IMR-90 (cell line): ENCODE data around the gene MAG. TPM values are rescaled to one million over a fixed set of nuclear protein-coding genes. Genes with fewer than 3 reads are reported as not detected.

Experiments used
- ATAC-seq: fragments of 200-7000 bp; cut with Tn5 transposase; 2 replicates; pipeline ENCODE4 v1.9.1; 2020; ENCODE audit warnings: low read depth, mild to moderate bottlenecking, moderate library complexity
- BruUV-seq: library from RNA; stranded (reverse); fragments of 400-500 nt; replicated peaks from 2 replicates; lab custom pipeline; 2021; lab: Mats Ljungman, UMichigan
- CTCF ChIA-PET: fragments of 300-600 bp; formaldehyde crosslinking; extraction: SDS; loops from one replicate; lab custom pipeline; 2021; ENCODE audit warnings: antibody characterized with exemption; lab: Yijun Ruan, JAX
- POLR2A ChIA-PET: fragments of 300-600 bp; sonication (Branson Sonifier 250); formaldehyde crosslinking; loops from one replicate; lab custom pipeline; 2022; ENCODE audit warnings: antibody characterized with exemption; ENCODE audit not compliant: unreplicated experiment; lab: Charles Lee
- DNase-seq: peaks from one replicate; pipeline ENCODE4 v3.0.0; 2013
- H2AFZ ChIP-seq: replicated peaks from 2 replicates; pipeline ENCODE3; 2013; ENCODE audit warnings: low read length, mild to moderate bottlenecking; ENCODE audit not compliant: poor library complexity
- H2AK5ac ChIP-seq: 2 replicates; pipeline ENCODE4 v1.6.1; 2013; ENCODE audit warnings: low read depth, low read length, inconsistent platforms
- H2AK9ac ChIP-seq: replicated peaks from 2 replicates; pipeline ENCODE3; 2013; ENCODE audit warnings: mild to moderate bottlenecking, low read depth, low read length, moderate library complexity; ENCODE audit not compliant: poor library complexity
- H2BK120ac ChIP-seq: 2 replicates; pipeline ENCODE4 v1.6.1; 2013; ENCODE audit warnings: low read depth, low read length, inconsistent platforms
- H2BK15ac ChIP-seq: 3 replicates; pipeline ENCODE4 v1.6.1; 2013; ENCODE audit warnings: low read depth, low read length, inconsistent platforms
- H2BK20ac ChIP-seq: 2 replicates; pipeline ENCODE4 v1.6.1; 2013; ENCODE audit warnings: low read depth, mild to moderate bottlenecking, inconsistent platforms, low read length, moderate library complexity
- H2BK5ac ChIP-seq: 2 replicates; pipeline ENCODE4 v1.6.1; 2013; ENCODE audit warnings: mild to moderate bottlenecking, low read depth, low read length, inconsistent platforms; ENCODE audit not compliant: poor library complexity, severe bottlenecking
- H3K14ac ChIP-seq: replicated peaks from 2 replicates; pipeline ENCODE4 v1.6.1; 2013; ENCODE audit warnings: low read depth, low read length, inconsistent platforms
- H3K18ac ChIP-seq: 2 replicates; pipeline ENCODE4 v1.6.1; 2013; ENCODE audit warnings: low read depth, low read length, control low read depth
- H3K23ac ChIP-seq: 2 replicates; pipeline ENCODE4 v1.6.1; 2013; ENCODE audit warnings: low read depth, low read length, inconsistent platforms
- H3K27ac ChIP-seq: 2 replicates; pipeline ENCODE4 v1.5.1; 2013; ENCODE audit warnings: mild to moderate bottlenecking, control low read depth, low read length; ENCODE audit not compliant: insufficient read depth
- H3K27me3 ChIP-seq: 2 replicates; pipeline ENCODE4 v1.6.1; 2013; ENCODE audit warnings: low read length; ENCODE audit not compliant: control insufficient read depth, insufficient read depth
- H3K36me3 ChIP-seq: 2 replicates; pipeline ENCODE4 v1.6.1; 2013; ENCODE audit warnings: low read length, mixed read lengths; ENCODE audit not compliant: control insufficient read depth, insufficient read depth
- H3K4ac ChIP-seq: 2 replicates; pipeline ENCODE4 v1.6.1; 2013; ENCODE audit warnings: low read depth, low read length, inconsistent platforms
- H3K4me1 ChIP-seq: 2 replicates; pipeline ENCODE4 v1.6.1; 2013; ENCODE audit warnings: low read length, mixed read lengths; ENCODE audit not compliant: control insufficient read depth, insufficient read depth
- H3K4me2 ChIP-seq: 2 replicates; pipeline ENCODE4 v1.6.1; 2013; ENCODE audit warnings: low read depth, mild to moderate bottlenecking, control low read depth, low read length, moderate library complexity
- H3K4me3 ChIP-seq: 2 replicates; pipeline ENCODE4 v1.5.1; 2013; ENCODE audit warnings: low read depth, mild to moderate bottlenecking, control low read depth, low read length, moderate library complexity; ENCODE audit not compliant: insufficient read depth
- H3K56ac ChIP-seq: 2 replicates; pipeline ENCODE4 v1.6.1; 2013; ENCODE audit warnings: low read length, inconsistent platforms; ENCODE audit not compliant: insufficient read depth; ENCODE audit errors: extremely low read depth
- H3K79me1 ChIP-seq, 2 experiments: 2 replicates each; pipeline ENCODE4 v1.6.1; 2013; ENCODE audit warnings: low read length in 2 of 2, inconsistent platforms in 1 of 2, low read depth in 1 of 2
- H3K9ac ChIP-seq: 2 replicates; pipeline ENCODE4 v1.6.1; 2013; ENCODE audit warnings: low read depth, low read length, control low read depth
- H3K9me1 ChIP-seq: 2 replicates; pipeline ENCODE4 v1.6.1; 2013; ENCODE audit warnings: low read length, inconsistent platforms; ENCODE audit not compliant: insufficient read depth
- H3K9me3 ChIP-seq: 2 replicates; pipeline ENCODE4 v1.6.1; 2013; ENCODE audit warnings: low read length; ENCODE audit not compliant: control insufficient read depth, insufficient read depth
- H4K20me1 ChIP-seq: 2 replicates; pipeline ENCODE4 v1.6.1; 2013; ENCODE audit warnings: low read length, inconsistent platforms; ENCODE audit not compliant: insufficient read depth
- H4K5ac ChIP-seq: 2 replicates; pipeline ENCODE4 v1.6.1; 2013; ENCODE audit warnings: mild to moderate bottlenecking, low read depth, low read length, control low read depth
- H4K8ac ChIP-seq, 2 experiments: 2 replicates each; pipeline ENCODE4 v1.6.1; 2013; ENCODE audit warnings: low read depth in 2 of 2, low read length in 2 of 2, control low read depth in 1 of 2, inconsistent platforms in 1 of 2
- H4K91ac ChIP-seq: 2 replicates; pipeline ENCODE4 v1.6.1; 2013; ENCODE audit warnings: low read depth, low read length, inconsistent platforms; ENCODE audit not compliant: insufficient read depth
- BHLHE40 ChIP-seq: fragments of 150-350 bp; IDR thresholded peaks from 2 replicates; pipeline ENCODE4 v1.6.1; 2016; ENCODE audit warnings: mild to moderate bottlenecking, low read depth, low read length
- CEBPB ChIP-seq: IDR thresholded peaks from 2 replicates; pipeline ENCODE4 v1.6.1; 2012; ENCODE audit warnings: low read depth, low read length, improper control_type of control experiment
- CHD1 ChIP-seq: IDR thresholded peaks from 2 replicates; pipeline ENCODE4 v1.6.1; 2012; ENCODE audit warnings: low read depth, low read length, improper control_type of control experiment
- FOS ChIP-seq: fragments of 150-350 bp; IDR thresholded peaks from 2 replicates; pipeline ENCODE4 v1.6.1; 2016; ENCODE audit warnings: low read depth, low read length
- MAFK ChIP-seq: IDR thresholded peaks from 2 replicates; pipeline ENCODE4 v1.6.1; 2012; ENCODE audit warnings: low read depth, low read length, improper control_type of control experiment
- MAZ ChIP-seq: IDR thresholded peaks from 2 replicates; pipeline ENCODE4 v1.6.1; 2012; ENCODE audit warnings: low read depth, mild to moderate bottlenecking, low read length, improper control_type of control experiment, moderate library complexity, borderline replicate concordance
- MXI1 ChIP-seq: IDR thresholded peaks from 2 replicates; pipeline ENCODE4 v1.6.1; 2012; ENCODE audit warnings: low read depth, mild to moderate bottlenecking, low read length, moderate library complexity, borderline replicate concordance
- NFE2L2 ChIP-seq: fragments of 150-350 bp; IDR thresholded peaks from 2 replicates; pipeline ENCODE4 v1.6.1; 2016; ENCODE audit warnings: low read depth, mild to moderate bottlenecking, low read length
- POLR2A ChIP-seq: IDR thresholded peaks from 2 replicates; pipeline ENCODE4 v1.6.1; 2012; ENCODE audit warnings: mild to moderate bottlenecking, low read depth, low read length
- RAD21 ChIP-seq: IDR thresholded peaks from 2 replicates; pipeline ENCODE4 v1.6.1; 2012; ENCODE audit warnings: low read length, improper control_type of control experiment
- RCOR1 ChIP-seq: IDR thresholded peaks from 2 replicates; pipeline ENCODE4 v1.6.1; 2012; ENCODE audit warnings: mild to moderate bottlenecking, low read length, improper control_type of control experiment; ENCODE audit not compliant: insufficient replicate concordance
- SMC3 ChIP-seq: fragments of 150-350 bp; IDR thresholded peaks from 2 replicates; pipeline ENCODE4 v1.6.1; 2016; ENCODE audit warnings: low read depth, mild to moderate bottlenecking, antibody characterized with exemption, low read length, moderate library complexity
- WGBS, 2 experiments: methylation state at CpG; one replicate each; pipeline versions ENCODE4 v1.1.5 to v1.1.7; 2013; ENCODE audit warnings: missing lambda C conversion rate in 2 of 2; ENCODE audit not compliant: insufficient read length in 1 of 2; ENCODE audit errors: extremely low coverage in 2 of 2; 5-methylcytosine and 5-hydroxymethylcytosine counted together
- dilution Hi-C: fragments of 300-500 bp; cut with HindIII; formaldehyde crosslinking; loops from one replicate; pipeline ENCODE4 v1.14.3; 2018; ENCODE audit warnings: low sequenced_read_pairs; ENCODE audit not compliant: unreplicated experiment
- in situ Hi-C: fragments of 300-500 bp; cut with MboI; formaldehyde crosslinking; loops from 3 replicates; pipeline ENCODE4 v1.14.3; 2019; ENCODE audit warnings: low sequenced_read_pairs, inconsistent platforms, mixed read lengths
- intact Hi-C: fragments of 100-400 bp; cut with micrococcal nuclease; formaldehyde crosslinking; loops from 2 replicates; pipeline ENCODE4 v1.10.0; 2022
- polyA plus RNA-seq, 3 experiments: library from polyadenylated mRNA; depleted of rRNA; stranded (reverse); fragments of >200 nt; gene quantifications; 2 replicates each; pipeline ENCODE4 v1.2.3, GENCODE V29; 2012; ENCODE audit warnings: low replicate concordance in 1 of 3
- total RNA-seq: library from RNA; depleted of rRNA; stranded (reverse); fragments of >200 nt; gene quantifications from 2 replicates; pipeline ENCODE4 v1.2.3, GENCODE V29; 2012
- TF ChIP-seq, protein P1 (sequence below): conservative IDR thresholded peaks from 2 replicates; pipeline ENCODE4 v1.5.1; 2012; ENCODE audit warnings: mild to moderate bottlenecking, low read depth, low read length, improper control_type of control experiment
- TF ChIP-seq, protein P2 (sequence below): fragments of 150-350 bp; IDR thresholded peaks from 2 replicates; pipeline ENCODE4 v1.6.1; 2017; ENCODE audit warnings: mild to moderate bottlenecking, antibody characterized with exemption, low read length, low read depth

MAG gene
- total and polyA plus RNA-seq, 2 of the 4 experiments (the other 2 are of a cell fraction), result not detected

DNA sequence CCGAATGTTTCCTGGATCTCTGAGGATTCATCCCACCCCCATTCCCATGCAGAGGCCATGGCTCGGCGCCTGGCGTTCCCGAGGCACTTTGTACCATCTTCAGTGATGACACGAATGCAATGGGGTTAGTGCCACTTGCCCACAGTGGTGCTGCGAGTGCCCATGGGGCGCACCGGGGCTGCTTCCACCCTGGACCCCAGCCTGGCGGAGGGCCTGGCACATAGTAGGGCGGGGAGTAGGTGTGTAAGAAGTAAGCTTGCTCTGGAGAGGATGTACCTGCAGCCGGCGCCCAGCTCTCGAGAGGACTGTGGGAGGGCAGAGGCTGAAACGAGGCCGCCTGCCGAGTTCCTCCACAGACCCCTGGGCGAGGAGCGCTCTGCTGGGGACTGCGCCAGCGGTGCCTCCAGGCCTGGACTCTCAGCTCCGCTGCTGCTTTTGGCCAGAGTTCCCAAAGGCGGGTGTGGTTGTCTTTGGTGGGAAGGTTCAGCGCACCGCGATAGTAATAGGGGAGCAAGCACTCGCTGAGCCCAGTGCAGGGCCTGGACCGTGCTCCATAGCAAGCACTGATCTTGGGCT is 15.2 kb upstream of the MAG start:
- ChIA-PET POLR2A (no interaction called here), CTCF (no interaction called here)
- dilution Hi-C loops, result no loop called here
- no peak overlapping the region for H4K91ac ChIP-seq
- no peak overlapping the region for H2AK5ac ChIP-seq
- peaks cover under 1 to 9% of the 10 kb centered on the region in 2 experiments; a peak in 2 of 4 replicates for H3K79me1 ChIP-seq
- no peak for TF ChIP-seq FOS
- TF ChIP-seq CEBPB, result no peak
- TF ChIP-seq RAD21, result no peak
- no peak for TF ChIP-seq NFE2L2
- TF ChIP-seq, protein P1, sequence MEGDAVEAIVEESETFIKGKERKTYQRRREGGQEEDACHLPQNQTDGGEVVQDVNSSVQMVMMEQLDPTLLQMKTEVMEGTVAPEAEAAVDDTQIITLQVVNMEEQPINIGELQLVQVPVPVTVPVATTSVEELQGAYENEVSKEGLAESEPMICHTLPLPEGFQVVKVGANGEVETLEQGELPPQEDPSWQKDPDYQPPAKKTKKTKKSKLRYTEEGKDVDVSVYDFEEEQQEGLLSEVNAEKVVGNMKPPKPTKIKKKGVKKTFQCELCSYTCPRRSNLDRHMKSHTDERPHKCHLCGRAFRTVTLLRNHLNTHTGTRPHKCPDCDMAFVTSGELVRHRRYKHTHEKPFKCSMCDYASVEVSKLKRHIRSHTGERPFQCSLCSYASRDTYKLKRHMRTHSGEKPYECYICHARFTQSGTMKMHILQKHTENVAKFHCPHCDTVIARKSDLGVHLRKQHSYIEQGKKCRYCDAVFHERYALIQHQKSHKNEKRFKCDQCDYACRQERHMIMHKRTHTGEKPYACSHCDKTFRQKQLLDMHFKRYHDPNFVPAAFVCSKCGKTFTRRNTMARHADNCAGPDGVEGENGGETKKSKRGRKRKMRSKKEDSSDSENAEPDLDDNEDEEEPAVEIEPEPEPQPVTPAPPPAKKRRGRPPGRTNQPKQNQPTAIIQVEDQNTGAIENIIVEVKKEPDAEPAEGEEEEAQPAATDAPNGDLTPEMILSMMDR, result no peak
- no peak for TF ChIP-seq BHLHE40
- no peak for TF ChIP-seq SMC3
- TF ChIP-seq RCOR1, result no peak
- TF ChIP-seq, protein P2, sequence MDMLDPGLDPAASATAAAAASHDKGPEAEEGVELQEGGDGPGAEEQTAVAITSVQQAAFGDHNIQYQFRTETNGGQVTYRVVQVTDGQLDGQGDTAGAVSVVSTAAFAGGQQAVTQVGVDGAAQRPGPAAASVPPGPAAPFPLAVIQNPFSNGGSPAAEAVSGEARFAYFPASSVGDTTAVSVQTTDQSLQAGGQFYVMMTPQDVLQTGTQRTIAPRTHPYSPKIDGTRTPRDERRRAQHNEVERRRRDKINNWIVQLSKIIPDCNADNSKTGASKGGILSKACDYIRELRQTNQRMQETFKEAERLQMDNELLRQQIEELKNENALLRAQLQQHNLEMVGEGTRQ, result no peak
- TF ChIP-seq CHD1, result no peak
- no peak for TF ChIP-seq POLR2A
- TF ChIP-seq MAFK, result no peak
- TF ChIP-seq MAZ, result no peak
- TF ChIP-seq MXI1, result no peak
- H3K56ac ChIP-seq, result no peak overlapping the region
- no peaks in the 10 kb centered on the region for H3K9me3 ChIP-seq
- no peaks in the 10 kb centered on the region for H4K20me1 ChIP-seq
- H3K27me3 ChIP-seq, result peaks cover under 1% of the 10 kb centered on the region; the same call in 1 of the 2 replicates
- WGBS, 2 experiments, result 99% methylated on average over 12 of the region's 28 CpGs; no CpG with 5 or more reads in 1 of the 2 experiments
- H4K5ac ChIP-seq, result no peak overlapping the region
- no peak overlapping the region for H2AFZ ChIP-seq
- no peak overlapping the region for H2BK120ac ChIP-seq
- no peak overlapping the region for H3K4ac ChIP-seq
- H3K14ac ChIP-seq, result no peak overlapping the region
- H3K36me3 ChIP-seq, result peaks cover 39% of the 10 kb centered on the region
- no peaks in the 10 kb centered on the region for H3K4me1 ChIP-seq
- DNase-seq (no peak), ATAC-seq (no peak)
- H2AK9ac ChIP-seq, result no peak overlapping the region
- H3K23ac ChIP-seq, result no peak overlapping the region
- H3K9ac ChIP-seq, result no peak overlapping the region
- no peak overlapping the region for H4K8ac ChIP-seq
- intact Hi-C loops, result no loop called here
- no peak overlapping the region for H3K27ac ChIP-seq
- no TSS peak for BruUV-seq
- in situ Hi-C loops, result no loop called here
- H3K4me3 ChIP-seq, result no peak overlapping the region
- H2BK20ac ChIP-seq, result no peak overlapping the region
- no peaks in the 10 kb centered on the region for H3K9me1 ChIP-seq
- no peak overlapping the region for H2BK15ac ChIP-seq
- H3K18ac ChIP-seq, result no peak overlapping the region
- no peak overlapping the region for H2BK5ac ChIP-seq
- H3K4me2 ChIP-seq, result no peak overlapping the region
